ENCODE measurements around the gene BUB1B. TPM values are rescaled to one million over a fixed set of nuclear protein-coding genes. Genes with fewer than 3 reads are reported as not detected.

BUB1B gene
- total RNA-seq, 1 experiment from 2014 or later = 67.8 TPM

DNA sequence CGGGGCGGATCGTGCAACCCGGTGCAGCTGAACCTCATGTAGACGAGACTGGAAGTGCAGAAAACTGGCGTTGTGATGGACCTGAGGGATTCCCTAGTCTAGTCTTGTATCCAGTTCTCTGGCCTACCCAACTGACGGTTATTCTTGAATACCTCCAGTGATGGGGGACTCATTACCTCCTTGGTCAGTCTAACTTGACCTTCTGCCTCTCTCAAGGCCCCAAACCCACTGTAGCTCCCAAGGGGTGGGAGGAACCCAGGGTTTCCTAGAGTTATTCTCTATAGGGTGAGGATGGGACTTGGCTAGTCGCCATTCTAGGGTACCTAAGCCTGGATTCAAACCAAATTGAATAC lies 89.4 kb downstream of the BUB1B start:
- no peak for ATAC-seq
- TF ChIP-seq POLR2AphosphoS5 (IDR thresholded peaks at IDR 0.05; ENCODE audit: low read depth, low read length) = no peak
- no peak for TF ChIP-seq SIN3A (IDR thresholded peaks at IDR 0.05; ENCODE audit: borderline replicate concordance, insufficient read depth, low read depth, low read length)
- TF ChIP-seq TCF7L2 (IDR thresholded peaks at IDR 0.05; ENCODE audit: low read depth, low read length) = no peak
- TF ChIP-seq, protein P1, sequence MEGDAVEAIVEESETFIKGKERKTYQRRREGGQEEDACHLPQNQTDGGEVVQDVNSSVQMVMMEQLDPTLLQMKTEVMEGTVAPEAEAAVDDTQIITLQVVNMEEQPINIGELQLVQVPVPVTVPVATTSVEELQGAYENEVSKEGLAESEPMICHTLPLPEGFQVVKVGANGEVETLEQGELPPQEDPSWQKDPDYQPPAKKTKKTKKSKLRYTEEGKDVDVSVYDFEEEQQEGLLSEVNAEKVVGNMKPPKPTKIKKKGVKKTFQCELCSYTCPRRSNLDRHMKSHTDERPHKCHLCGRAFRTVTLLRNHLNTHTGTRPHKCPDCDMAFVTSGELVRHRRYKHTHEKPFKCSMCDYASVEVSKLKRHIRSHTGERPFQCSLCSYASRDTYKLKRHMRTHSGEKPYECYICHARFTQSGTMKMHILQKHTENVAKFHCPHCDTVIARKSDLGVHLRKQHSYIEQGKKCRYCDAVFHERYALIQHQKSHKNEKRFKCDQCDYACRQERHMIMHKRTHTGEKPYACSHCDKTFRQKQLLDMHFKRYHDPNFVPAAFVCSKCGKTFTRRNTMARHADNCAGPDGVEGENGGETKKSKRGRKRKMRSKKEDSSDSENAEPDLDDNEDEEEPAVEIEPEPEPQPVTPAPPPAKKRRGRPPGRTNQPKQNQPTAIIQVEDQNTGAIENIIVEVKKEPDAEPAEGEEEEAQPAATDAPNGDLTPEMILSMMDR (IDR thresholded peaks at IDR 0.05) = no peak
- TF ChIP-seq, protein P2, sequence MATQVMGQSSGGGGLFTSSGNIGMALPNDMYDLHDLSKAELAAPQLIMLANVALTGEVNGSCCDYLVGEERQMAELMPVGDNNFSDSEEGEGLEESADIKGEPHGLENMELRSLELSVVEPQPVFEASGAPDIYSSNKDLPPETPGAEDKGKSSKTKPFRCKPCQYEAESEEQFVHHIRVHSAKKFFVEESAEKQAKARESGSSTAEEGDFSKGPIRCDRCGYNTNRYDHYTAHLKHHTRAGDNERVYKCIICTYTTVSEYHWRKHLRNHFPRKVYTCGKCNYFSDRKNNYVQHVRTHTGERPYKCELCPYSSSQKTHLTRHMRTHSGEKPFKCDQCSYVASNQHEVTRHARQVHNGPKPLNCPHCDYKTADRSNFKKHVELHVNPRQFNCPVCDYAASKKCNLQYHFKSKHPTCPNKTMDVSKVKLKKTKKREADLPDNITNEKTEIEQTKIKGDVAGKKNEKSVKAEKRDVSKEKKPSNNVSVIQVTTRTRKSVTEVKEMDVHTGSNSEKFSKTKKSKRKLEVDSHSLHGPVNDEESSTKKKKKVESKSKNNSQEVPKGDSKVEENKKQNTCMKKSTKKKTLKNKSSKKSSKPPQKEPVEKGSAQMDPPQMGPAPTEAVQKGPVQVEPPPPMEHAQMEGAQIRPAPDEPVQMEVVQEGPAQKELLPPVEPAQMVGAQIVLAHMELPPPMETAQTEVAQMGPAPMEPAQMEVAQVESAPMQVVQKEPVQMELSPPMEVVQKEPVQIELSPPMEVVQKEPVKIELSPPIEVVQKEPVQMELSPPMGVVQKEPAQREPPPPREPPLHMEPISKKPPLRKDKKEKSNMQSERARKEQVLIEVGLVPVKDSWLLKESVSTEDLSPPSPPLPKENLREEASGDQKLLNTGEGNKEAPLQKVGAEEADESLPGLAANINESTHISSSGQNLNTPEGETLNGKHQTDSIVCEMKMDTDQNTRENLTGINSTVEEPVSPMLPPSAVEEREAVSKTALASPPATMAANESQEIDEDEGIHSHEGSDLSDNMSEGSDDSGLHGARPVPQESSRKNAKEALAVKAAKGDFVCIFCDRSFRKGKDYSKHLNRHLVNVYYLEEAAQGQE (IDR thresholded peaks at IDR 0.05; ENCODE audit: insufficient read depth in 1 of 2, low read depth in 2 of 2, low read length in 1 of 2) = no peak
- CTCF ChIA-PET = interaction anchor here (0.9 kb wide), 1 partner anchor 205 kb away, joined by 4 read pairs; no protein-coding TSS in a partner anchor
- BruUV-seq (replicated peaks) = no TSS peak
- intact Hi-C loops (cut with micrococcal nuclease; ENCODE audit: unreplicated experiment) (no loop called here), in situ Hi-C loops (cut with HindIII; ENCODE audit: low pct_unique_long_range_greater_than_20kb, low sequenced_read_pairs) (no loop called here)
- H3K9me3 ChIP-seq (ENCODE audit: control insufficient read depth, insufficient read depth, low read depth, low read length) = no peaks in the 10 kb centered on the region
- H3K27ac ChIP-seq (ENCODE audit: low read length) = 0 out of 2 replicates have a peak overlapping the region, but pooled peaks have one; percentile 23
- no peaks in the 10 kb centered on the region; the same call in 1 of the 2 replicates for H3K27me3 ChIP-seq (ENCODE audit: control insufficient read depth, insufficient read depth, low read length)
- H3K4me1 ChIP-seq (ENCODE audit: control insufficient read depth, insufficient read depth, low read length) = peaks cover 16% of the 10 kb centered on the region
- no peak overlapping the region for H3K4me3 ChIP-seq (ENCODE audit: low read depth in 2 of 2, low read length in 2 of 2)
- DNase-seq (ENCODE audit: low read depth, low spot score) = no peak
- no peaks in the 10 kb centered on the region; the same call in 1 of the 2 replicates for H3K36me3 ChIP-seq (ENCODE audit: control insufficient read depth, insufficient read depth, low read length)
- POLR2A ChIA-PET = no interaction called here

DNA sequence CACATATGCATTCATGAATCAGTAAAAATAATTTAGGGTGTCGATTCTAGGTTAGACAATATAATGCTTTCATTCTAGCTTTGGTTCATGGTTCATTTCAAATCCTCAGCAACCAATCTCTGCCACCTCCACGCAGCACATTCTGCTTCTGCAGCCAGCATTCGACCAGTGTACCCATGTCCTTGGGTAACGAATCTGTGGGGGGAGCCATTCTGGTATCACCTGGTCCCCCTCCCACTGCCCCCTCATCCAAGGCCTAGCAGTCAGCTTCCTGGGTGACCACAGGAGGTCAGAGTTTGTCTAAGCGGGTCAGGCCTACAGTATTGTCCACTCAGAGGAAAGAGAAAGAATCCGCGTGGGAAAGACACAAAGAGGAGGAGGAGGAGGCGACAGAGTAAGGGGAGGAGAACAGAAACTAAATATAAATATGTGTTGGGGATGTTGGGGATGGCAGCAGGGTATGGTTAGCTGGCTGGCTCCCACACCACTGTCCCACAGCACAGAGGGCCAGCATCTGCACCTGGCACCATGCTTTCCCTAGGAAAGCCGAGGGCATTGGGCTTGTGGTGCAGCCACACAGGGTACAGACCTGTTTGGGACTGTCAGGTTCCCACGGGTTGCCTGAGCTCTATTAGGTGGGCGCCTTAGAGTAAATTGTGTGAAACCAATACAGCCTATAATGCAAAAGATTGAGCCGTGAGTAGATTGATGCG lies 90.1 kb downstream of the BUB1B start:
- H3K27me3 ChIP-seq (ENCODE audit: control insufficient read depth, insufficient read depth, low read length) = no peaks in the 10 kb centered on the region; the same call in 1 of the 2 replicates
- H3K36me3 ChIP-seq (ENCODE audit: control insufficient read depth, insufficient read depth, low read length) = no peaks in the 10 kb centered on the region; the same call in 1 of the 2 replicates
- TF ChIP-seq TCF7L2 (IDR thresholded peaks at IDR 0.05; ENCODE audit: low read depth, low read length) = no peak
- TF ChIP-seq POLR2AphosphoS5 (IDR thresholded peaks at IDR 0.05; ENCODE audit: low read depth, low read length) = no peak
- TF ChIP-seq SIN3A (IDR thresholded peaks at IDR 0.05; ENCODE audit: borderline replicate concordance, insufficient read depth, low read depth, low read length) = no peak
- TF ChIP-seq, protein P1 (IDR thresholded peaks at IDR 0.05) = no peak
- TF ChIP-seq, protein P2 (IDR thresholded peaks at IDR 0.05; ENCODE audit: insufficient read depth in 1 of 2, low read depth in 2 of 2, low read length in 1 of 2) = no peak
- H3K4me3 ChIP-seq (ENCODE audit: low read depth in 2 of 2, low read length in 2 of 2) = no peak overlapping the region
- BruUV-seq (replicated peaks) = no TSS peak
- H3K27ac ChIP-seq (ENCODE audit: low read length) = no peak overlapping the region
- ChIA-PET POLR2A (interaction anchor here (1.0 kb wide), 1 partner anchor 64 kb away, joined by 4 read pairs; no protein-coding TSS in a partner anchor), CTCF (interaction anchor here (0.9 kb wide), 1 partner anchor 205 kb away, joined by 4 read pairs; no protein-coding TSS in a partner anchor)
- in situ Hi-C loops (cut with HindIII; ENCODE audit: low pct_unique_long_range_greater_than_20kb, low sequenced_read_pairs) = no loop called here
- intact Hi-C loops (cut with micrococcal nuclease; ENCODE audit: unreplicated experiment) = no loop called here
- H3K4me1 ChIP-seq (ENCODE audit: control insufficient read depth, insufficient read depth, low read length) = peaks cover 16% of the 10 kb centered on the region
- DNase-seq (ENCODE audit: low read depth, low spot score) = no peak
- H3K9me3 ChIP-seq (ENCODE audit: control insufficient read depth, insufficient read depth, low read depth, low read length) = no peaks in the 10 kb centered on the region
- no peak for ATAC-seq

All from Panc1 (cell line).